Psoas muscle (tissue), 8 donors: ENCODE measurements around the gene FAM184B. TPM values are rescaled to one million over a fixed set of nuclear protein-coding genes. Genes with fewer than 3 reads are reported as not detected.

Source experiments
- ATAC-seq, 4 donors: fragments of 200-7000 bp; cut with Tn5 transposase; one replicate each; pipeline ENCODE4 v1.9.1; 2020; ENCODE audit warnings: moderate library complexity in 3 of 4, mild to moderate bottlenecking in 2 of 4
- DNase-seq, 2 donors: peaks; one replicate each; pipeline ENCODE4 v3.0.0-alpha.2; 2020
- H3K27ac ChIP-seq: fragments of 200-600 bp; one replicate; pipeline ENCODE4 v1.8.0; 2022
- H3K27me3 ChIP-seq, 3 donors: fragments of 200-600 bp in 1 of 3; one replicate each; pipeline versions ENCODE4 v1.6.1 to v1.8.0; 2013 to 2022; ENCODE audit warnings: low read length in 2 of 3, mild to moderate bottlenecking in 2 of 3, moderate library complexity in 1 of 3; ENCODE audit not compliant: insufficient read depth in 3 of 3
- H3K36me3 ChIP-seq, 2 donors: fragments of 200-600 bp in 1 of 2; one replicate each; pipeline versions ENCODE4 v1.6.1 to v1.8.0; 2013 to 2022; ENCODE audit warnings: low read depth in 1 of 2, mild to moderate bottlenecking in 1 of 2, moderate library complexity in 1 of 2; ENCODE audit not compliant: insufficient read depth in 1 of 2
- H3K4me1 ChIP-seq: fragments of 200-600 bp; one replicate; pipeline ENCODE4 v1.8.0; 2022
- H3K4me3 ChIP-seq: fragments of 200-600 bp; one replicate; pipeline ENCODE4 v1.8.0; 2022; ENCODE audit warnings: mild to moderate bottlenecking
- H3K9me3 ChIP-seq: fragments of 200-600 bp; one replicate; pipeline ENCODE4 v1.8.0; 2022
- WGBS, 3 donors: extraction: QIAGEN DNeasy Blood & Tissue Kit; methylation state at CpG; one replicate each; pipeline versions ENCODE4 v1.1.6 to v1.1.7; 2013; 5-methylcytosine and 5-hydroxymethylcytosine counted together
- intact Hi-C, 2 donors: fragments of 100-400 bp; cut with DNase I; formaldehyde crosslinking; loops; one replicate each; pipeline versions ENCODE4 v1.11.0 to v1.14.2; 2022
- polyA plus RNA-seq, 3 donors: library from polyadenylated mRNA; stranded (reverse); fragments of 200-250 nt; gene quantifications; one replicate each; pipeline ENCODE4 v1.2.3, GENCODE V29; 2013
- total RNA-seq, 4 donors: library from RNA; stranded (reverse); fragmentation: NEBNext Ultra II Directional in 2 of 4; extraction: Animal tissue kit (Norgen Biotek cat#: 25700) in 2 of 4; gene quantifications; one replicate each; pipeline versions ENCODE4 v1.2.1 to v1.2.4, GENCODE V29; 2021 to 2023
- TF ChIP-seq, protein P1 (sequence below): fragments of 200-600 bp; IDR thresholded peaks from one replicate; pipeline ENCODE4 v1.8.0; 2022; ENCODE audit warnings: antibody characterized with exemption
- donor health status: healthy with polysubstance abuse.
- donor health status: DM: no; HTN: no; CAD: no; lungs with moderate emphysema.
- donor health status: Bipolar disorder and iron deficiency.
- donor health status: healthy.
- donor health status: DM: yes; HTN: yes; CAD: no.
- donor health status: DM: no; HTN: no; CAD: no.
- donor health status: DM: no; HTN: no; CAD: no.
- donor health status: DM: yes; HTN: yes; CAD: no.

FAM184B gene
- total and polyA plus RNA-seq, 7 donors = 0.03 to 2.6 (median 0.38) TPM

- DNase-seq = no peak
- no peak overlapping the region for H3K27ac ChIP-seq
Observed at GRCh38 chr4:17797808-17798207, 16.4 kb upstream of the FAM184B start.

DNA sequence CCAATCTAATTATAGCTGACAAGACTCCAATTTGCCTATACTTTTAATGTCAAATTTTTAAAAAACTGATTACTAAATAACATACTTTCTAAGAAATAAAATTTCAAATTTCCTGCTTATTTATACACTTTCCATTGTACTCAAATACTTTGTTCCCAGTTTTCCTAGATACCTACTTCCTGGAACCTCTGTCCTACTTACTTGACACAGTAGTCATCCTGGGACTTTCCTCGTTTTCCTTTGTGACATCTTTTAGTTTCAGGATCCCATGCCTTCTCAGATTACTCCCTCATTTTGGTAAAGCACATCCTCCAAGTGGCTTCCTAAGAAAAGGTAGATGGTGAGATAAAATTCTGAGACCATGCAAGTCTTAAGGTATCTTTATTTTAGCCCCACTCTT lies 13.3 kb upstream of the FAM184B start:
- no peak for DNase-seq
- no peak overlapping the region for H3K4me3 ChIP-seq
- ATAC-seq = no peak
- intact Hi-C loops = no loop called here
- WGBS, 3 donors = 32 to 55% (median 47%) methylated on average over 1 of the region's 1 CpG
- H3K9me3 ChIP-seq = no peaks in the 10 kb centered on the region
- no peak overlapping the region for H3K27ac ChIP-seq
- TF ChIP-seq, protein P1, sequence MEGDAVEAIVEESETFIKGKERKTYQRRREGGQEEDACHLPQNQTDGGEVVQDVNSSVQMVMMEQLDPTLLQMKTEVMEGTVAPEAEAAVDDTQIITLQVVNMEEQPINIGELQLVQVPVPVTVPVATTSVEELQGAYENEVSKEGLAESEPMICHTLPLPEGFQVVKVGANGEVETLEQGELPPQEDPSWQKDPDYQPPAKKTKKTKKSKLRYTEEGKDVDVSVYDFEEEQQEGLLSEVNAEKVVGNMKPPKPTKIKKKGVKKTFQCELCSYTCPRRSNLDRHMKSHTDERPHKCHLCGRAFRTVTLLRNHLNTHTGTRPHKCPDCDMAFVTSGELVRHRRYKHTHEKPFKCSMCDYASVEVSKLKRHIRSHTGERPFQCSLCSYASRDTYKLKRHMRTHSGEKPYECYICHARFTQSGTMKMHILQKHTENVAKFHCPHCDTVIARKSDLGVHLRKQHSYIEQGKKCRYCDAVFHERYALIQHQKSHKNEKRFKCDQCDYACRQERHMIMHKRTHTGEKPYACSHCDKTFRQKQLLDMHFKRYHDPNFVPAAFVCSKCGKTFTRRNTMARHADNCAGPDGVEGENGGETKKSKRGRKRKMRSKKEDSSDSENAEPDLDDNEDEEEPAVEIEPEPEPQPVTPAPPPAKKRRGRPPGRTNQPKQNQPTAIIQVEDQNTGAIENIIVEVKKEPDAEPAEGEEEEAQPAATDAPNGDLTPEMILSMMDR = no peak
- no peaks in the 10 kb centered on the region for H3K4me1 ChIP-seq
- no peaks in the 10 kb centered on the region for H3K27me3 ChIP-seq
- H3K36me3 ChIP-seq = peaks cover 0 to 6% of the 10 kb centered on the region in 2 donors

More at GRCh38 chr4:17797808-17798207, 16.4 kb upstream of the FAM184B start:
- H3K36me3 ChIP-seq = peaks cover 0 to 25% of the 10 kb centered on the region in 2 donors
- no peaks in the 10 kb centered on the region for H3K27me3 ChIP-seq
- WGBS, 3 donors = 97 to 98% (median 97%) methylated on average over 1 of the region's 1 CpG
- intact Hi-C loops = no loop called here
- ATAC-seq = no peak
- H3K4me3 ChIP-seq = no peak overlapping the region
- no peaks in the 10 kb centered on the region for H3K4me1 ChIP-seq
- TF ChIP-seq, protein P1 = no peak
- no peaks in the 10 kb centered on the region for H3K9me3 ChIP-seq

GRCh38 chr4:17788956-17789355 lies 7.5 kb upstream of the FAM184B start:
- no peak overlapping the region for H3K27ac ChIP-seq
- H3K36me3 ChIP-seq = no peaks in the 10 kb centered on the region
- ATAC-seq = no peak
- DNase-seq = no peak
- H3K27me3 ChIP-seq = no peaks in the 10 kb centered on the region
- H3K9me3 ChIP-seq = no peaks in the 10 kb centered on the region
- intact Hi-C loops = no loop called here
- TF ChIP-seq, protein P1 = no peak
- no peak overlapping the region for H3K4me3 ChIP-seq
- H3K4me1 ChIP-seq = no peaks in the 10 kb centered on the region

DNA sequence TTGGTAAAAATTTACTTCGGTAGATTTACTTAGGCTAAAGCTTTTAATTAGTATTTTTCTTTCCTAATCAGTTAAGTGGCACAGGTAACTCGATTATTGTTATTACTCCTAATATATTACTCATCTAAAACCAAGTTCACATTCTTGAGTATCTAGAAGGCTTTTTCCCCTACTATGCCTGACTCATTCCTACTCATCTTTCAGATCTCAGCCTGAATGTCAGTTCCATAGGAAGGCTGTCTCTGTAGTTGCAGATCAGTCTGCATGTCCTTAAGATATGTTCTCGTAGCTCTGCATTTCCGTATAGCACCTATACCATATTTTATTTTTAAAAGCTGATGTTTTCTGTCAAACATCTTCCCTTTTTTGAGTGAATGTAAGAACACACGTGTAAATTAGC lies 5.9 kb upstream of the FAM184B start:
- no peaks in the 10 kb centered on the region for H3K27me3 ChIP-seq
- H3K36me3 ChIP-seq = no peaks in the 10 kb centered on the region
- TF ChIP-seq, protein P1 = no peak
- H3K27ac ChIP-seq = no peak overlapping the region
- H3K4me1 ChIP-seq = peaks cover under 1% of the 10 kb centered on the region
- intact Hi-C loops = no loop called here
- 84 to 88% (median 85%) methylated on average over 5 of the region's 5 CpGs for WGBS, 3 donors
- no peak for ATAC-seq
- H3K4me3 ChIP-seq = no peak overlapping the region
- H3K9me3 ChIP-seq = no peaks in the 10 kb centered on the region
- no peak for DNase-seq

DNA sequence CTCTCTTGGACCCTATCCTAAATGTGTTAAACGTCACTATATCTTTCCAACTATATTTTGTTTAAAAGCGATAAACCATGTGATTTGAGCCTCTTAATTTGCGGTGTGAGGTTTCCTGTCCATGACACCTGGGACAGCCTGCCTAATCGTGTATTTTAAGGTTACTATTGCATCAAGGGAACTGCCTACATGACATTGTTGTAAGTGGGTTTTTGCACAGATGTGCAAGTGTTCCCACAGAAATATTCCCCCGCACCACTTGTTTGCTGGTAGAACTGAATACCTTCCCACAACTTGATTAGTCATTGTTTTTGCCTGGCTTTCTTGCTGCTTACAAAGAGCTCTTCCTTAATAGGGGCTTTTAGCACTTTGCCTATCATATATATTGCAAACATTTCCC lies 5.1 kb upstream of the FAM184B start:
- WGBS, 3 donors = 58 to 68% (median 59%) methylated on average over 5 of the region's 5 CpGs
- H3K36me3 ChIP-seq = no peaks in the 10 kb centered on the region
- TF ChIP-seq, protein P1 = no peak
- no peak for DNase-seq
- intact Hi-C loops = no loop called here
- no peaks in the 10 kb centered on the region for H3K9me3 ChIP-seq
- H3K27me3 ChIP-seq = no peaks in the 10 kb centered on the region
- peaks cover 3% of the 10 kb centered on the region for H3K4me1 ChIP-seq
- no peak overlapping the region for H3K4me3 ChIP-seq
- ATAC-seq = no peak
- H3K27ac ChIP-seq = no peak overlapping the region
